ENCODE results near the gene TMEM37.
"Not testable (repeated sequence)": the region's sequence is repeated elsewhere in the genome, so short reads cannot be mapped to it uniquely, and the experiment has no call there.

Gene TMEM37, protein sequence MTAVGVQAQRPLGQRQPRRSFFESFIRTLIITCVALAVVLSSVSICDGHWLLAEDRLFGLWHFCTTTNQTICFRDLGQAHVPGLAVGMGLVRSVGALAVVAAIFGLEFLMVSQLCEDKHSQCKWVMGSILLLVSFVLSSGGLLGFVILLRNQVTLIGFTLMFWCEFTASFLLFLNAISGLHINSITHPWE

DNA sequence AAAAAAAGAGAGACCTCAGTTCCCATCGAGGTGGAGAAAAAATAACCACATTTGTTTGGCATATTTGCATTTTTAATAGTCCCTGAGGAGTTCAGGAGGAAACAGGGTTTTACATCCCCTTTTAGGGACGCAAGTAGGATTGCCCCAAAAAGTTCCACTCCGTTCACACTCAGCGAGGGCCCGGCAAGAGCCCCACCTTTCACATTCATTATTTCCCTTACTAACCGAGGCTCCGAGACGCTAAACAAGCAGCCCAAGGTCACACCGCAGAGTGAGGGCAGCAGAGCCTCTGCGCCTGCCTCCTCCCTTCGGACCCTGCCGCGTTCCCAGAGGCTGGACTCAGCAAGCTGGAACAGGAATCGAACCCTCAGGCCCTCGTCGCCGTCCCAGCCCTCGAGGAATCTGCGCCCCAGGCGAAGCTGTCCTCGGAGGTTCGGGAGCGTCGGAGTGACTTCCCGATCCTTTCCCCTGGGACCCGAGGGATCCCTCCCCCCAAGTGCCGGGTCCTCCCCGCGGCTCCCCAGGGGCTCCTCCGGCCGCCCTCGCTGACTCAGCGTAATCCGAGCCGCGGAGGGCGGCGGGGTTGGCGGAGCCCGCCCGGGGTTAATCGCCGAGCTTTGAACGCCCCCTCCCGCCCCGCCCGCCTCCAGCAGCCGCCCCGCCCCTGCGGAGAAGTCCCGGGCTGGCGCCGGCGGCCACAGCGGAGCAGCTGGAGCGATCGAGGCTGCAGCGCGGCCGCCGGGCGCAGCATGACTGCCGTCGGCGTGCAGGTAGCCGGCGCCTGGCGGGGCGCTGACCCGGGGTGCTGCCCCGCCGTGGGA lies at the start of gene TMEM37:
Gene TMEM37, plus strand, starts transcription at position 700 of the 821 bp plus-strand sequence. Its CDS starts 50 bp downstream, at position 750.
- DNase-seq = peak in 2 of 10 donors; percentile 40 to 80
- intact Hi-C loops (cut with DNase I) = no loop called here

DNA sequence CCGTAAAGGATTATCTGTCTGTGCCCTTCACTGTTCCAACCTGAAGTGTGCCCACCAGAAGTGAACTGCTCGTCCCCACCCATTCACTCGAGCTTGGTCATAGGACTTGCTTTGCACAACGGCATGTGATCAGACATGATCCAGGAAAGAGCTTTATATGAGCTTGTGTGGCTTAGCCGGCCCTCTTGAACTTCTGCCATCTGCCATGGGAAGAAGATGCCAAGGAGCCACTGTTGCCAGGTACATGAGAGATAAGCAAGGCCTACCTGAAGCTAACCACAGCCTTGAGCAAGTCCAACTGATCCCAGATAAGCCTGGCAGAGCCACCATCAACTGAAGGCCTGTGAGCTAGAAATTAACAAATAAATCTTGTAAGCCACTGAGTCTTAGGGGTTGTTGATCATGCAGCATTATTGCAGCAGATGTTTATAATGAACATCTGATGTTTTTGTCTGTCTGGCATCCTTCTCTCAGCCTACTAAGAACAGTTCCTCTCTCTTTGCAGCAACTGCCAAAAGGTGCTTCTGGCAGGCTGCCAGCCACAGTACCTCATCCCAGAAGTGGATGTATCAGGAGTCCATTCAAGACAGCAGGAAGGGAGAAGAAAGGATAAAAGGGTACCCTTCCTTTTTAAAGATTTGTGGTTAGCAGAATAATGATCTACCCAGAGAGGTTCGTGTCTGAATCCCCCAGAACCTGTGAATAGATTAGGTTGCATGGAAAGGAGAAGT lies 48.1 kb upstream of the TMEM37 start:
- DNase-seq = no peak
- intact Hi-C loops (cut with DNase I) = no loop called here

DNA sequence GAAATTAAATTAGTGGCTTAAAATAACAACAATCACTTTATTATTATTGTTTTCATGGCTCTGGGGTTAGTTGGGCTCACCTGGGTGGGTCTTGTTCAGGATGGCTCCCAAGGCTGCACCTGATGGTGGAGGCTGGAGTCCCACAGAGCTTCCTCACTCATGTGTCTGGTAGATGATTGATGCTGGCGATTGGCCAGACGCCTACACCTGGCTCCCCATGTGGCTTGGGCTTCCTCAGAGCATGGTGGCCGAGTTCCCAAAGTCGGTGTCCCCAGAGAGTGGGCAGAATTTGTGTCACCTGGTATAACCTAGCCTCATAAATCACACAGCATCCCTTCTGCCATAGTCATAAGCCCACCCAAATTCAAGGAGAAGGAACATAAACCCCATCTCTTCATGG lies 46.7 kb upstream of the TMEM37 start:
- DNase-seq = no peak
- intact Hi-C loops (cut with DNase I) = no loop called here

DNA sequence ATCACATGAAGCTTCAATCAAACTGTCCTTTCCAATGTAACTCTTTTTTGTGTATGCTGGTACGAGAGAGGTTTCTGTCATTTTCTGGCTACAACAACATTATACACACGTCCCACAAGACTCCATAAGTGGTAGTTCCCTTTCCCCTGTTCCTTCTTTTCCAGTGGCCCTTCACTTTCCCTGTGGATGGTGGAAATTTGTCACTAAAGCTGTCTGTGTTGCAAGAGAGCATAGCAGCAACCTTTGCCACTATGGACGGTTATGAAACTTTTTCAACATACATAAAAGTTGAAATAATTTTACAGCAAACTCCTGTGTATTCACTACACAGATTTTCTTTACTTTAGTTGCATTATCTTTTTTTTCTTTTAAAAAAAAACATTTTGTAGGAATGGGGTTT lies 46.2 kb upstream of the TMEM37 start:
- DNase-seq = no peak
- intact Hi-C loops (cut with DNase I) = no loop called here

DNA sequence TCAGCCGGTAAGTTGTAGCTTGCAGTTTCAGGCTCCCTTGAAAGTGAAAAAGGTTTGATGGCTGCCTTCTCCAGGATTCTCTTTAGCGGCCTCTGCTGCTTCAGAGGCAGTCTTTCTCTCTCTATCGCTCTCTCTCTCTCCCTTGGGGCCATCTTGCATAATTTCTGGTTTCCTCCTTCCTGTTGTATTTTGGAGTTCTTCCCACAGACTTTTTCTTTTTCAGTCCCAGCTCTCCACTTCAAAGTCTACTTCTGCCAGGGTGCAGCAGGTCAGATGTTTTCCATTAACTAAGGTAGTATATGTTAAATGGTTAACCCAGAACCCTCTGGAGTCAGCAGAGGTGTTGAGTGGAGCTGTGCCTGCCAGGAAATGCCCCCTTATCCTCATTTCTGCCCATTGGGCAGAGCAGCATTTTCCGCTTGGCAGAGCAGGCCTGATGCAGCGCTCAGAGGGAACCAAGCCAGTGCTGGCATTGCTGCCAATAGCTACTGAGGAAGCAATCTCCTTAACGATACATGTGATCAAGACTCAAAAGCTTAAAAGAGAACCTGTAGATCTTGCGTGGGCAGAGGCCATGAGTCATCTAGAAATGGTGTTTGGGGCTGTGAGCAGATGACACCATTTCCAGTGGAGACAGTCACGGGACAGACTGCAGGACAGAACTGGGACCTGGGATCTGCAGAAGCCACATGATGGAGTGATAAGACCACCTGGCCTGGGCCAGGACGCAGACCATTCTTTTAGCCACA lies 44.1 kb upstream of the TMEM37 start:
- peak; percentile 42 to 96 (median 73) for DNase-seq
- intact Hi-C loops (cut with DNase I) = no loop called here

DNA sequence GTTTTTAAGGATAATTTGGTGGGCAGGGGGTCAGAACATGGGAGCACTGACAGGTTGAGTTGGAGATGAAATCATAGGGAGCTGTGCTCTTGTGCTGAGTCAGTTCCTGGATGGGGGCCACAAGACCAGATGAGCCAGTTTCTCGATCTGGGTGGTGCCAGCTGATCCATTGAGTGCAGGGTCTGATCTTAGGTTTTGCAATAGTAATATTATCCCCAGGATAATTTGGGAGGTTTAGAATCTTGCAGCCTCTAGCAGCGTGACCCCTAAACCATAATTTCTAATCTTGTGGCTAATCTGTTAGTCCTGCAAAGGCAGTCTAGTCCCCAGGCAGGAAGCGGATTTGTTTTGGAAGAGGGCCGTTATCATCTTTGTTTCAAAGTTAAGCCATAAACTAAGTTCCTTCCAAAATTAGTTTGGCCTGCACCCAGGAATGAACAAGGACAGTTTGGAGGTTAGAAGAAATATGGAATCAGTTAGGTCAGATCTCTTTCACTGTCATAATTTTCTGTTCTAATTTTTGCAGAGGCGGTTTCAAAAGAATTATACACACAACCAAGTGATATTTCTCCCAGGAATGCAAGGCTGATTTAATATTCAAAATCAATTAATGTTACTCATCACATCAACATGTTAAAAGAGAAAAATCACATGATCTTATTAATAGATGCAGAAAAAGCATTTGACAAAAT lies 41.9 kb upstream of the TMEM37 start:
- intact Hi-C loops (cut with DNase I) = no loop called here
- peak in 2 of 10 donors; percentile 32 to 33 for DNase-seq

DNA sequence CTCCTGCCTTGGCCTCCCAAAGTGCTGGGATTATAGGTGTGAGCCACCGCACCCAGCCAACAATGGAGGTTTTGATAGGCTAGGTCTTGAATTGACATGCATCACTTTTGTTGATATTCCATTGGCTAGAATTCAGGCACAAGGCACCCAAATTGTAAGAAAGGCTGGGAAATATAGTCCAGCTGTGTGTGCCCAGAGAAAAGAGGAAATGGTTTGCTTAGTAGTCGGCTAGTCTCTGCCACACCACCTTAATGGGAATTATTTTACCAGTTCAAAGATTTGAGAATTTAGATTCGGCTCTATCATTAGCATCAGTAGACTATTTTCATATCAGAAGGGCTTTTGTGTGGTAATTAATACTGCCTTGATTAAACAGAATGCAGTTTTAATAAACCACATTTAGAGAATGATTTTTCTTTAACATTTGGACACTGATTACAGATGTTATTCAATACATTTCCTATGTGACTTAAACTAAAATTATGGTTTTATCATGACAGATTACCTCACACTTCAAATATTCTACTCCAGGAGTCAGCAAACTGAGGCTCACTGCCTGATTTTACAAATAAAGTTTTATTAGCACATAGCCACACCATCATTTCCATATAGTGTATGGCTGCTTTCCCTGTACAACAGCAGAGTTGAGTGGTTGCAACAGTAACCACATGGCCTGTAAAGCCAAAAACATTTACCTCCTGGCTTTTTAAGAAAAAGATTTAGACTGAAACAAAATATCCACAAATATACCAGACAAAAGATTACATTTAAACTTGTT lies 37.5 kb upstream of the TMEM37 start:
- intact Hi-C loops (cut with DNase I) = no loop called here
- DNase-seq = no peak

DNA sequence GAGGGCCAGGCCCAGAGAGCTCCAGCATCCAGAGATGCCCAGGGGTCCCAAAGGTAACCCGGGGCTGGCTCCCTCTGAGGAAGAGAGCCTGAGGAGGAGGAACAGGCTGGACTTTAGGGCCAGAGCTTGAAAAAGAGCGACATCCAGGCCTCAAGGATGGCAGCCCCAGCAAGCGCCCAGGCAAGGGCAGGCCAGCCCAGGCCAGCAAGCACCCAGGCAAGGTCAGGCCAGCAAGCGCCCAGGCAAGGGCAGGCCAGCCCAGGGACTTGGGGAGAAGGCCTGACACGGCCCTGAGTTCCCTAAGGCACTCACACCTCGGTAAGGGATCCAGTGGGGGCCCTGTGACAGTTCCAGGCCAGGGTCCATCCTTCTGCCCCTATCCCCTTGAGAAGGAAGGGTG lies 34.5 kb upstream of the TMEM37 start:
- DNase-seq = no peak
- intact Hi-C loops (cut with DNase I) = no loop called here

DNA sequence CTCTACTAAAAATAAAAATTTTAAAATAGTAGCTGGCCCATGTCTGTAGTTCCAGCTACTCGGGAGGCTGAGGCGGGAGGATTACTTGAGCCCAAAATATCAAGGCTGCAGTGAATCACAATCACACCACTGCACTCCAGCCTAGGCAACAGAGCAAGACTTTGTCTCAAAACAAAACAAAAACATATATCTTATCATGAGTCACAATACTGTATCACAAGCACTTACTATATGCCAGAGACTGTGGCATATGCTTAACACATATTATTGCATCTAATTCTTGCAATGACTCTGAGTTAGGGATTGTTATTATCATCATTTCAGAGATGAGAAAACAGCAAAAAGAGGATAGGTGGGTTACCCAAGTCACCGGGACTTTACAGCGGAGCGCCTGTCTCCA lies 29.5 kb upstream of the TMEM37 start:
- intact Hi-C loops (cut with DNase I) = loop anchor here (10.0 kb wide), 1 partner anchor 243 kb away; no protein-coding TSS in a partner anchor
- DNase-seq = no peak

DNA sequence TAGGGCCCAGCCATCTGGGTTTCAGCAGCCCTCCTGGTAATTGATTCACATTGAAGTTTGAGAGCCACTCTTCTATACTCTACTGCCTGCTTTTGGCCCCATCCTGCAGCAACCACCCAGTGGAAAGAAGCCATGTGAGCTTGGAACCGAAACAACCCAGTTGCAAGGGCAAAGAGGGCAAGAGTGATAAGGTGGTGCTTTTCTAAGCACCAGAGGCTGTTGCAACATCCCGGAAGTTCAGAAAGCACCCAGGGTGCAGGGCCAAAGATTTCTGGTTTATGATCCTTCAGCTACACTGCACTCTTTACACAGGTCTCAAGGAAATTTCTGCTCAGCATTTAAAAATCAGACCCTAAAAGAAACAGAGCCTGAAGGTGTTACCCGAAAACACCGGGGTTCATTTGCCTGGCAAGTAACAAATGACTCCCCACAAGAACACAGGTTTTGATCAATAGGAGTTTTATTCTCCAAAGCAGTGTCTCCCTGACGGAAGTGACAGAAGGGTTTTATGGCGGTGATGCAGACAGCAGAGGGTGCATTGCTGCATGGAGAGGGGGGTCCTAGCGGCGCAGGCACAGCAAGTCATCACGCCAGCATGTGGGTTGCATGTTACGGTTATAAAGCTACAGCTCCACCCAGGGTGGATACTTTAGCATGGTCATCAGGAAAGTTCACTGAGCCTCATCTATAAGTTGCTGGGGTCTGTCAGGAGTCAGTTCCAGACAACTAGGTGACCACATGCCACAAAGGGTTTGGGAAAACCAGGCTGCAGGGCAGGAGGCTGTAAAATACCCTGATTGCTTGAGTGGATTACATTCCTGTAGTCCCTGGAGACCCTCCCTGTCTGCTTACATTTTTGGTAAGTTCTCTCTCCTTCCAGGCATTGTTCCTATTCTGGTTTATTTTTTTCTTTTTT lies 28.8 kb upstream of the TMEM37 start:
- intact Hi-C loops (cut with DNase I) = loop anchor here (10.0 kb wide), 1 partner anchor 242 kb away; no protein-coding TSS in a partner anchor
- DNase-seq = no peak

DNA sequence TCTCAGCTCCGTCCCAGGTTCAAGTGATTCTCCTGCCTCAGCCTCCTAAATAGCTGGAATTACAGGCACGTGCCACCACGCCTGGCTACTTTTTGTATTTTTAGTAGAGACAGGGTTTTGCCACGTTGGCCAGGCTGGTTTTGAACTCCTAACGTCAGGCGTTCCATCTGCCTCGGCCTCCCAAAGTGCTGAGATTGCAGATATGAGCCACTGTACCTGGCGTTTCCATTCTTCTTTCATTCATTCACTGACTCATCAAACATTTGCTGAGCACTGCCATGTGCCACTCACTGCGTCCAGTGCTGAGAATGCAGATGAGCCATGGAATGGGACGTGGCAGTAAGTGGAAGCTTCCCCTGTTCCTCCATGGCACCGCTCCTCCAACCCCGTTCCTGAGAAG lies 28.0 kb upstream of the TMEM37 start:
- DNase-seq = not testable (repeated sequence)
- intact Hi-C loops (cut with DNase I) = loop anchor here (10.0 kb wide), 1 partner anchor 241 kb away; no protein-coding TSS in a partner anchor

DNA sequence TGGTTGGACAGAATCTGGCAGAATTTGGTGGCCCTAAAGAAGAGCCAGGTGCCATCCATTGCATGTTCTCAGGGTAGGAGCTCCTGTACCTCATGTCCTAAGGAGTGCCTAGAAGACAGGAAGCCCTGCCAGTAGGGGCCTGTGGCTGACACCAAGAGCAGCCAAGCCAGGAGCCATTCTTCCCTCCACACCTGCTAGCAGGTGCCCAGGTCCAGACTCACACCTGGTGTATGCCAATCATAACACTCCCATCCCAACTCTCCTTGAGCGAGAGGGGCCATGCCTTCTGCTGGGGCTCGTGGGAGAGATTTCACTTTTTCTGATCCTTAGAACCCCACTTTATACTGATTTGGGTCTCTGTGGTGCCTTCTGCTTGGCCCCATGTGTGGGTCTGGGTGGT lies 26.5 kb upstream of the TMEM37 start:
- intact Hi-C loops (cut with DNase I) = loop anchor here (5.0 to 10.0 kb wide), 2 partner anchors 240 to 257 kb away; no protein-coding TSS in a partner anchor
- DNase-seq = no peak

DNA sequence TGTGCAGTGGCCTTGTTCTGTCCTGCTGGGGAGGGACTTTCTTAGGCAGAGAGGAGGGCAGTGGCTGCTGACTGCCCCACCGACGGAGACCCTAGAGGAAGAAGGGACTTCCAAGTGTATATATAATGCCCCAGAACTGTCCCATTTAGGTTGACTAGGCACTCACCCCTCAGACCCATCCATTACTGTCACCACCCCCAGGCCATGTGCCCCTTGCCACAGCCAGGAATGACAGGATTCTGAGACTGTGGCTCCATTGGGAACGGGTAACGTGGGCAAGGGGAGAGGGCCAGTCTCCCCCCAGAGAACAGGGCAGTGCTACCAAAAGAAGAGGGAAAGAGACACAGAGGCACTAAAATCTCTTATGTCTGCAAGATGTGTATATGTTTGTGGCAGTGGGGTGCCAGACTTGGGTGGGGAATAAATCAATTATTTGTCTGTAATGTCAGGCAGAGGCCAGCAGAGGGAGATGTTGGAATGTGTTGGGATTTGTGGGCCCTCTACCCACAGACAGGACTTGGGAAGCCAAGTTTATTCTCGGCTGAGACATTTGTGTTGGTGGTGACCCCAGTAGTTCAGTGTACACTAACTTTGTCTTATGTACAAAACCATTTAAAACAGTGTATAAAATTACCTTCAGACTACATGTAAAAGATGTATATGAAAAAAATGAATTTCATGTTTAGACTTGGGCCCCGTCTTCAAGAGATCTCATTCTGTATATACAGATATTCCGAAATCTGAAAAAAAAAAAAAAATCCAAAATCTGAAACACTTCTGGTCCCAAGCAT lies 24.0 kb upstream of the TMEM37 start:
- peak in 3 of 10 donors; percentile 31 to 43 (median 42) for DNase-seq
- intact Hi-C loops (cut with DNase I) = loop anchor here (1.0 to 10.0 kb wide), 3 partner anchors 69 to 255 kb away; no protein-coding TSS in a partner anchor

DNA sequence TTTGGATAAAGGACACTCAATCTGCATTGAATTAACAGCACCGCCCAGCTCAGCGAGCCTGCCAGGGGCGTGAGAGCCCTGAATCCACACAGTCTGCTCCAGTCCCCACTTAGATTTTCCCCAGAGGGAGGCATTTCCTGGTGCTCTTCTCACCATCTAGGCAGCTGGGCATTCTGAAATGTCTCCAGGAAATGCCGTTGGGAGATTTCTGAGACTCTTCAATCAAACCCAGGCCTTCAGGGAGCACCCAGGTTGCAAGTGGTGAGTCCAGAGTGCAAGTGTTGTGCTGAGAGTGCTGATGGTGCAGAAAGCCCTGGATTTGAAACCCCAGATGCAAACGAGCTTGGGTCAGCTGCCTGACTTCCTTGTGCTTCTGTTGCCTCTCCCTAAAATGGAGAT lies 23.4 kb upstream of the TMEM37 start:
- intact Hi-C loops (cut with DNase I) = loop anchor here (5.0 to 10.0 kb wide), 2 partner anchors 237 to 254 kb away; no protein-coding TSS in a partner anchor
- DNase-seq = no peak

DNA sequence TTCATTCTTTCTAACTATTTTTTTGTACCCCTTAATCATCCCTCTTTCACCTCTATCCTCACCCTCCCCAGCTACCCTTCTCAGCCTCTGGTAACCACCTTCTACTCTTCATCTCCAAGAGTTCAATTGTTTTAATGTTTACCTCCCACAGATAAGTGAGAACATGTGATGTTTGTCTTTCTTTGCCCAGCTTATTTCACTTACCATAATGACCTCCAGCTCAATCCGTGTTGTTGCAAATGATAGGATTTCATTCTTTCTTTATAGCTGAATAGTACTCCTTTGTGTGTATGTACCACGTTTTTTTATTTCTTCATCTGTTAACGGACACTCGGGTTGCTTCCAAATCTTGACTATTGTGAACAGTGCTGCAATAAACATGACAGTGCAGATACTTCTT lies 22.1 kb upstream of the TMEM37 start:
- DNase-seq = no peak
- intact Hi-C loops (cut with DNase I) = loop anchor here (5.0 to 10.0 kb wide), 2 partner anchors 235 to 253 kb away; no protein-coding TSS in a partner anchor

DNA sequence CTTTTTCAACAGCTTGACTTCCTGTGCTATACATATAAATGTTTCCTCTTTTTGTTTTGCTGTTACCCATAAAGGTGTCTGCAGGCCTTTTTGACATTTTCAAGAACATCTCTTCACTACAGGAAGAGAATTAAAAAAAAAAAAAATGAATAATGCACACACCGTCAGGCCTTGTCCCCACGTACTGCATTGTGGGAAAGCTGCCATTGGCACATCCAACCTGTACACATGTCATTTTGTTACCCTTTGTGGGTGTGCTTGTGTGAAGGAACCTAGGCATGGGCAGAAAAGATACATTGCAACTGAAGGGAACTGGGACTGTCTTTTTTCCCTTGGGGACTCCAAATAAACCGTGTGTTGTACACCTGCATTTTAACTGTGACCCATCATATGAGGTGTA lies 16.8 kb upstream of the TMEM37 start:
- intact Hi-C loops (cut with DNase I) = no loop called here
- no peak for DNase-seq

DNA sequence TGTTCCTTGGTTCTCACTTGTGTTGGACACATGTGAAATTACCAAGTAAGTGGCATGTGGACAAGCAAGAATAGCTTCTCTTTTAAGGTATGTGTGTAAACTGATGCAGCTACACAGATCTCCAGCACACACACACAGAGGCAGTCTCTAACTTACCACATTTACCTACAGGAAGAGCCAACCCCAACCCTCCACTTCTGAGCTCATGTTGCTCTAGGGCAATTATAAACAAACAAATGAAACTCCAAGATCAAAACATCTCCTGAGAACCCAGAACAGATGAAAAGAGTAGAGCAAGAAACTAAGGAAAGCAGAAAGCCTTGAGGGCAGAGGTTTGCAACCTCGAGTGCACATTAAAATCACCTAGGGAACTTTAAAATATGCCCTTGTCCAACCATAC lies 16.0 kb upstream of the TMEM37 start:
- no peak for DNase-seq
- intact Hi-C loops (cut with DNase I) = no loop called here

All from posterior cingulate gyrus (tissue), 11 donors.